Measurements from ENCODE around the gene HOXC6. TPM values are rescaled to one million over a fixed set of nuclear protein-coding genes. Genes with fewer than 3 reads are reported as not detected.

The HOXC6 gene
- under 1 TPM in 3 of 4 donors, not detected in 1; 0.34 to 0.65 (median 0.42) TPM for total RNA-seq
- 0.48 TPM for polyA plus RNA-seq
- long read RNA-seq, donor 1 = 0 reads
- long read RNA-seq, donor 2 = 0 reads
- long read RNA-seq, donor 3 = 0 reads
- long read RNA-seq, donor 4 = 0 reads

- H3K27ac ChIP-seq (ENCODE audit: low read length) = no peak within 1 kb of the TSS
- H3K4me3 ChIP-seq (ENCODE audit: low read length) = peak within 1 kb of the TSS; percentile 26
- peaks cover 4% of the 10 kb centered on the region for H3K4me1 ChIP-seq (ENCODE audit: control insufficient read depth, insufficient read depth, low read length)
- intact Hi-C loops (cut with DNase I) = no loop called here
- 6% methylated on average over 36 of the region's 36 CpGs for WGBS
- ATAC-seq (no peak), DNase-seq (no peak)
- no peaks in the 10 kb centered on the region for H3K27me3 ChIP-seq (ENCODE audit: control insufficient read depth, insufficient read depth)
- H3K9me3 ChIP-seq (ENCODE audit: control insufficient read depth, low read length) = no peaks in the 10 kb centered on the region
These were observed at the start of gene HOXC6 for GRCh38 chr12:54028314-54029201. TSS of gene HOXC6 (plus strand) at chr12:54028440. CDS start at chr12:54028522, 82 bp downstream.

DNA sequence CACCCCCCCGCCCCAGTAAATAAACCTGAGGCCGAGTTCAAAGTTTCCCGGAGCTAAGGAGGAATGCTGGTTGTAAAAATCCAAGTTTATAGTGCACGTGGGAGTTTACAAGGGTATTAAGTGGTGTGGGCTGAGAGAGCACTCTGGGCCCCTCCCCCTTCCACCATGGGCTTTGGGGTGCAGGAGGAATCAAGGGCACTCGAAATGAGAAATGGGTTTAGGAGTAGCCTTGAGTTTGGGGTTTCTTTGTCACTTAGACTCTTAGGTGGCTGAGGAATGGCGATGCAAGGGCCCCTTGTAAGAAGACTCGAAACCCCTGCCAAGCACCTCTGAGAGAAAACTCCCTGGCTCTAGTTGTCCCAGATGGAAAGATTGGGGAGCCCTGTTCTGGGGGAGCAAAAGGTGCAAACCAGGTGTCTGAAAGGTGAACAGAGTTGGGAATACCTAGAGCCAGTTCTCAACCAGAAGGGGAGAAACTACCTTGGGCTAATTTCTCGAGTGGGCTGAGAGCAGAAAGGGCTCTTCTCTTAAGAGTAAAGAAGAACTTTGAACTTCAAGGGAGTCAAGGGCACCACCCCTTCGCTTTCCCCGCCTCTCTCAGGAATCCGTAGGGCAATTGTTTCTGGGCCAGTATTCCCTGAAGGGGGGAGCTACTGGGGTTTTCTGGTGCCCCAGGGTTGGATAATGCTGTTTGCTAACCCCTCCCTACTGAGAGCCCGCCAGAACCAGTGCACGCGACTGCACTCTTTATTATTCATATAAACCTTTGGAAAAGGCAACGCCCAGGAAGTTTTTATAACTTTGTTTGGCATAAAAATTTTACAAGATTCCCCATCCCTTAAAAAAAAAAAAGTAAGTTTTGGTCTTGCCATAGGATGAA is 49.5 kb upstream of the HOXC6 start:
- 10% methylated on average over 15 of the region's 15 CpGs for WGBS
- Histone ChIP-seq H3K27me3 (ENCODE audit: control insufficient read depth, insufficient read depth) (no peaks in the 10 kb centered on the region), H3K4me3 (ENCODE audit: low read length) (no peak overlapping the region), H3K27ac (ENCODE audit: low read length) (no peak overlapping the region), H3K4me1 (ENCODE audit: control insufficient read depth, insufficient read depth, low read length) (no peaks in the 10 kb centered on the region), H3K9me3 (ENCODE audit: control insufficient read depth, low read length) (no peaks in the 10 kb centered on the region)
- no peak for ATAC-seq
- intact Hi-C loops (cut with DNase I) = no loop called here
- DNase-seq = peak in 1 of 3 donors; percentile 13

DNA sequence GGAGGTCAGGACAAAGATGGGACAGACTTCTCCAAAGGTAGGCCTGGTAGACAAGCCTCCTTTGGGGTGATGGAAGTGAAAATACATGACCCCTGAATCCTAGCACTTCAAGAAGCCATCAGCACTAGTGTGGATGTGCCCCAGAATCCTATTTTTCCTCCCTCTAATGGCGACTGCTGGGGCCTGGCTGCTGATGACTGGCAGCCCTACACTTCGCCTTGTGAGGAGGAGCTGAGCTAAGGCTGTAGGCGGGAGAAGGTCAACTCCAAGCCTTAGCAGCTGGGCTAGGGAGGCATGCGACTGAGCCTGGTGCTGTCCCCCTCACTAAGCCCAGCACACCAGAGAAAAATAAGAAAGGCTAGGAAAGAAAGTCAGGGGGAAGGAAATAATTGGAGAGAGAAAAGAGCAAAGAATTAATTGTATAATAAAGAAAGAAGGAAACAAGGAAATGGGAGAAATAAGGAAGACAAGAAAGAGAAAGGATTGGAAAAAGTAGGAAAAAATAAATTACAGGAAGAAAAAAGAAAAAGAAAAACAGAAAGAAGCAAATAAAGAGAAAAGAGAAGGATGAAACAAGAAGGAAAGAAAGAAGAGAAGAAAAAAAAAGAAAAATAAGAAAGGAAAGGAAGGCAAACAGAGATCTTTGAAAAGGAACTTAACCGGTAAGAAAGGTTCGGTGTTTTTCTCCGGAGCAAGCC is 48.0 kb upstream of the HOXC6 start:
- WGBS = 23% methylated on average over 7 of the region's 7 CpGs
- H3K4me1 ChIP-seq (ENCODE audit: control insufficient read depth, insufficient read depth, low read length) = no peaks in the 10 kb centered on the region
- no peaks in the 10 kb centered on the region for H3K9me3 ChIP-seq (ENCODE audit: control insufficient read depth, low read length)
- intact Hi-C loops (cut with DNase I) = no loop called here
- ATAC-seq (no peak), DNase-seq (peak in 1 of 3 donors; percentile 10)
- no peak overlapping the region for H3K27ac ChIP-seq (ENCODE audit: low read length)
- no peak overlapping the region for H3K4me3 ChIP-seq (ENCODE audit: low read length)
- no peaks in the 10 kb centered on the region for H3K27me3 ChIP-seq (ENCODE audit: control insufficient read depth, insufficient read depth)

DNA sequence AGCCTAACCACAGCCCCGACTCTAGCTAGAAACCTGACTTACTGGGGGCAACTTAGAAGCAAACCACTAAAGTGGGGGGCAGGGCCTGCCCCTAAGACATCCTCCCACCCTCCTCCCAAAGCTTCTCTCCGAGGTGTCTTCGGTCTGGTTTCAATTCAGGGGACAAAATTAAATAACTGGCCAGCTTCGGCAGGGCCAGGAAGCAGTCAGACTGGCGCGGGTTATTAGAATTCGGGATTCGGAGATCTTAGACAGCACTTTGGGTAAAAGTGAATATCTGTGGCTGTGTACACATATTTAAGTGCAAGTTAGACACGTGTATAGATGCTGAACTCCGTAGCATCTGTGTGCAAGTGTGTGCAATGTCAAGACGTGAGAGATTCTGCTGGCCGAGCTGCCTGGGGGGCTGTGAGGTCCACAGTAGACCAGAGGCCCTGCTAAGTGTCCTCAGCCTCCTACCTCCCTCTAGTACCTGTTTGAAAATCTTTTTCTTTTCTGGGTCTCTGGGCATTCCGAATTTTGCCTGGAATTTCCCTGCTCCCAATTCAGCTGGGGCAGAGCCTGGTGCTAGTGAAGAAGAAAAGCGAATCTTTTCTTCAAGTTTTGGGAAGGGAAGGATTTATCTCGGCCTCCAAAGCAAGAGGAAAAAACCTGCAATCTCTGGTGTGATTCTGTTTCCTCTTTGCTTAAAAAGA is 47.3 kb upstream of the HOXC6 start:
- DNase-seq (no peak), ATAC-seq (no peak)
- intact Hi-C loops (cut with DNase I) = no loop called here
- Histone ChIP-seq H3K27ac (ENCODE audit: low read length) (no peak overlapping the region), H3K4me3 (ENCODE audit: low read length) (no peak overlapping the region), H3K9me3 (ENCODE audit: control insufficient read depth, low read length) (no peaks in the 10 kb centered on the region), H3K27me3 (ENCODE audit: control insufficient read depth, insufficient read depth) (no peaks in the 10 kb centered on the region), H3K4me1 (ENCODE audit: control insufficient read depth, insufficient read depth, low read length) (no peaks in the 10 kb centered on the region)
- 21% methylated on average over 15 of the region's 15 CpGs for WGBS

GRCh38 chr12:53981634-53982565 is 46.3 kb upstream of the HOXC6 start:
- no peak for ATAC-seq
- H3K9me3 ChIP-seq (ENCODE audit: control insufficient read depth, low read length) = no peaks in the 10 kb centered on the region
- no peak for DNase-seq
- intact Hi-C loops (cut with DNase I) = no loop called here
- H3K27ac ChIP-seq (ENCODE audit: low read length) = no peak overlapping the region
- H3K27me3 ChIP-seq (ENCODE audit: control insufficient read depth, insufficient read depth) = no peaks in the 10 kb centered on the region
- H3K4me1 ChIP-seq (ENCODE audit: control insufficient read depth, insufficient read depth, low read length) = no peaks in the 10 kb centered on the region
- no peak overlapping the region for H3K4me3 ChIP-seq (ENCODE audit: low read length)
- 12% methylated on average over 30 of the region's 30 CpGs for whole genome bisulfite sequencing

- H3K27me3 ChIP-seq (ENCODE audit: control insufficient read depth, insufficient read depth) = no peaks in the 10 kb centered on the region
- H3K9me3 ChIP-seq (ENCODE audit: control insufficient read depth, low read length) = no peaks in the 10 kb centered on the region
- no peaks in the 10 kb centered on the region for H3K4me1 ChIP-seq (ENCODE audit: control insufficient read depth, insufficient read depth, low read length)
- H3K4me3 ChIP-seq (ENCODE audit: low read length) = no peak overlapping the region
- DNase-seq (no peak), ATAC-seq (no peak)
- 11% methylated on average over 26 of the region's 26 CpGs for WGBS
- intact Hi-C loops (cut with DNase I) = no loop called here
- no peak overlapping the region for H3K27ac ChIP-seq (ENCODE audit: low read length)
These were observed 45.3 kb upstream of the HOXC6 start for GRCh38 chr12:53982648-53983567.

DNA sequence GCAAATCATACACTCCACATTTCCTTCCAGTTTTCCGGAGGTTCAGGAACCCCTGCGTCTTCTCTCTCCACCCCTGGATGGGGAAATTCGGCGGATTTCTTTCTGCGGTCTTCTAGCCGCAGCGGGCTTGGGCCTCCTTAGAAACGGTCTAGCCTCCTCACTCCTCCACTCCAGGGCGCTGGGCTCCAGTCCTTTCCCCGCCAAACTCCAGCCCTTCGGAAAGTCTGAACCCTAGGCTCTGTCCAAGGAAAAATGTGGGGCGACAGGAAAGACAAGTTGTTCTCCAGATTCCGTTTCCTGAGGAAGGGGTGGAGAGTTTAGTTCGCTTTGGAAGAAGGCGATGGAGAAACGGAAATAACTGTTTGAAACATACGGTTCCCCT is 44.7 kb upstream of the HOXC6 start:
- no peak overlapping the region for H3K4me3 ChIP-seq (ENCODE audit: low read length)
- ATAC-seq (no peak), DNase-seq (no peak)
- H3K4me1 ChIP-seq (ENCODE audit: control insufficient read depth, insufficient read depth, low read length) = no peaks in the 10 kb centered on the region
- intact Hi-C loops (cut with DNase I) = no loop called here
- no peak overlapping the region for H3K27ac ChIP-seq (ENCODE audit: low read length)
- no peaks in the 10 kb centered on the region for H3K27me3 ChIP-seq (ENCODE audit: control insufficient read depth, insufficient read depth)
- H3K9me3 ChIP-seq (ENCODE audit: control insufficient read depth, low read length) = no peaks in the 10 kb centered on the region
- WGBS = 6% methylated on average over 17 of the region's 17 CpGs

- Histone ChIP-seq H3K27me3 (ENCODE audit: control insufficient read depth, insufficient read depth) (no peaks in the 10 kb centered on the region), H3K9me3 (ENCODE audit: control insufficient read depth, low read length) (no peaks in the 10 kb centered on the region), H3K4me1 (ENCODE audit: control insufficient read depth, insufficient read depth, low read length) (no peaks in the 10 kb centered on the region), H3K4me3 (ENCODE audit: low read length) (no peak overlapping the region), H3K27ac (ENCODE audit: low read length) (no peak overlapping the region)
- no peak for ATAC-seq
- no peak for DNase-seq
- WGBS = 7% methylated on average over 30 of the region's 30 CpGs
- intact Hi-C loops (cut with DNase I) = no loop called here
These were observed 44.2 kb upstream of the HOXC6 start for GRCh38 chr12:53983950-53984572.

All from right cardiac atrium (tissue), 5 donors.